HG02852 (cell line): ENCODE results near the gene ZRANB2.

Experiments used
- ATAC-seq: cut with Tn5 transposase; IDR thresholded peaks from one replicate; pipeline ENCODE4 v1.9.1; 2021; ENCODE audit warnings: mild to moderate bottlenecking, moderate library complexity; ENCODE audit not compliant: unreplicated experiment

ZRANB2 gene

DNA sequence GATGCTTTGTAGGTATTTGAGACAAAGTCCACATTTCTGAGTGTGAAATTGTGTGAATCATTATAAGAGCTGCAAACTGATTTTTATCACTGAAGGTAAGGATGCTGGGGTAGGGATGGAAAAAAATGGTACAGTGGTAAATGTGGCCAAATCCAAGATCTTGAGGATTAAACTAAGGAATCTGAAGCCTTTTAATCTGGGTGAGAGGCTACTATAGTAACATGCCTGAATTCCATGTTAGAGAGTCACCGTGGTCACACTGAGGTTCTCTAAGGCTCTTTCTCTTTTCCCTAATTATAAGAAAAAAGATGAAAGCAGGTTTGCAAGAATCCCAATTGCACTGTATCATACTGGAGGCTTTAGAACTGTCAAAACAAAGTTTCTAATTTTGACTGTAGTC is 50.8 kb downstream of the ZRANB2 start:
- no peak for ATAC-seq

DNA sequence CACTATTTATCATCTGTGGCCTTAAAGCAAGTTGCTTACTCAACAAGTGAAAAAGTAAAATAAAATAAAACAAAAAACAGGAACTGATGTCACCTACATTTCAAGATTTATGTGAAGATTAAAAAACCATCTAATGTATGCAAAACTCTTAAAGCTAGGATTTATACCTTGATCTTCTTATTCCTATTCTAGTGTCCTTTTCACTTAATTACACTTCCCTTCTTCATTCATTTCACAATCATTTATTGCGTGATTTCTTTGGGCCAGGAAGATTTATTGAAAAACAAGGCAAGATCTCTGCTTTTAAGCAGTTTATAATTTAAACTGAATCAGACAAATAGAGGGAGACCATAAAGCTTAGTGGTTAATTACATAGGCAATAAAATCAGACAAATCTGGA is 51.9 kb downstream of the ZRANB2 start:
- no peak for ATAC-seq

DNA sequence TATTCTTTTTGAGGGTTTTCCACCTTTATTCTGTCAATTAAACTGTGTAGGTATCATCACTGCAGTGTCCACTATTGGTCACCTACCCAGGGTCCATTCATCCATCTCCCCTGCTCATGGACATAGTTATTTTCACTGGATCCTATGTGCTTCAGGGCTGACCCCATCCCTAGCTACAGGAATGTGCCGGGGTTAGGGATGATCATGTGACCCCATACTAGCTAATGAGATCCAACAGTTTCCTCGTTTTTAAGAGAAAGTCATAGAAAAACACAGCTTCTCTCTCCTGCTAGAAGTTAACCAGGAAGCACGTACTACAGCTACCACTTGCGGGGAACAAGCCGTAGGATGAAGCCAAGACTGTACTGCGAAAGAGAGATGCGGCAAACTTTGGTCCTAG is 52.8 kb downstream of the ZRANB2 start:
- no peak for ATAC-seq

DNA sequence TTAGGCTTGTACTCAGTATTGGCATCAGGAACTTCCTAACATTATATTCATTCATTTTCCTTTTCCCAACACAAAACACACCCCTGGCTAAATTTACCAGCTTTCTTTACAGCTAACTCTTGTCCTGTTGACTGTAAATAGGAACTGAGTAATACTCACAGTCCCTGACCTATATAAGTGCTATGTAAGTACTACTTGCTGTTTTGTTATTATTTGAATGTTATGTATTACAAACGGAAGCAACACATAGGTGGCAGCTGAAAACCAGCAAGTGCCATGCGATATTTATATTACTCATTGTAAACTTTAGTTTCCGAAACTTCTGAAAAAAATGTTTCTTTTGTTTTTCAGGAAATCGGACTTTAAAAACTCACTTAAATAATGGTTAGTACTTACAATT is 54.7 kb downstream of the ZRANB2 start:
- no peak for ATAC-seq

DNA sequence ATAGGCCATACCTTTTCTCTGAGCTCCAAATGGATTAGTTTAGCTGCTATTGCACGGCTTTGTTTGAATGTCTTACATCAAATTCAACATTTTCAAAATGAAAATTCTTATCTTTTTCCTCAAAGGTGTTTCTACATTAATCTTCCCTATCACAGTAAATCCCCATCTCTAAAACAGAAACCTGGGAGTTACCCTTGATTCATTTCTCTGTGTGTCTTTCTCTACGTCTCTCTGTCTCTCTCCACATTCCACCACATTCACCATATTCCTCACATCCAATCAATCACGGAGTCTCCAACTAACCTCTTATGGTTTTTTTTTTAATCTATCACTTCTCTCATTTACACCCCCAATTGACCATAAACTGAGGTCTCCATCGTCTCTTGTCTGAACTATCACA is 57.3 kb downstream of the ZRANB2 start:
- ATAC-seq, result no peak

DNA sequence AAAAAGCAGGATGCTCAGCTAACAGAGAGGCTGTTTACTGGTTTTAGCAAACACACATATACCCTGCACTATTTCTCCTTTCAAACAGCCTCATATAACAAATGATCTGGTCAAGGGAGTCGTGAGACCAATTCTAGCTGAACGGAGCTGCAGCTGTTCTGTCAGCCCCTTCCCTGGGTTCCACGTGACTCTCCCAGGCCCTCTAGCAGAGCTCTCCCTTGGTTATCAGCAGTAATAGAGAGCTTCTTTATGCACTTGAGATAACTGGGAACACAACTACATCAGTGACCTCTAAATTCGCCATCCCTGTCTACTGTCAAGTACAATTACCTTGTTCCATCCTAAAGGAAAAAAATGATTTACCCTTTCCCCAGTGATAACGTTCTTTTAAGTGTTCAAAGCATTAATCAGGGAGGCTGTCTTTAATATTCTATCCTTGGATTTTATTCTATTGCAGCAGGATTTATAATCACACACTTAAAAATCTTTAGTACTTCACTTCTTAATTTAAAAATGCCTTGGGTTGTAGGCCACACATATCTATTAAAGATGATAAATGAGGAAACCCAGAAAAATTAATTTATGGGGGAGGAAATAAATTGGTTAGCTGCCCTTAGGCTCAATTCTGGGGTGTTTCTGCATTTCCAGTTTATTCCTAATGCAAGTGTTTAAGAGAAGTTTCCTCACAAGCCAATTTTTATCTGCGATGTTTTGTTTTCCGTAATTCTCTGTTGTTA is 61.4 kb downstream of the ZRANB2 start:
- ATAC-seq, result no peak

DNA sequence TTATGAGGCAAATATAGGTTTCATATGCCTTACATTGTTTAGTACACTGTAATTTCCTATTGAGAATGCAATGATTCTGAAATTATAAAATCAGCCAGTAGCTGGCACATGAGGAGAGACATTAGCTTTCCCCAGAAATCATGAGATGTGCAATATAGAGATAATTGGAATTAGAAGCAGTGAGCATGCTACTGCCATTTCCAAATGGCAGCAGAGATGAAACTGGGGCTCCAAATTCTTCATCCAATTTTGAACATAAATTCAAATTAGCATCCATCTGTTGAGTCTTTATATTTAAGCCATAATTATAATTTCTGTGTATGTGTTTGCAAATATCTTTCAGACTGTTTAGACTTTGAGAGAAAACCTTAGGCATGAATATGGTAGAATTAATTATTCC is 62.0 kb downstream of the ZRANB2 start:
- no peak for ATAC-seq

DNA sequence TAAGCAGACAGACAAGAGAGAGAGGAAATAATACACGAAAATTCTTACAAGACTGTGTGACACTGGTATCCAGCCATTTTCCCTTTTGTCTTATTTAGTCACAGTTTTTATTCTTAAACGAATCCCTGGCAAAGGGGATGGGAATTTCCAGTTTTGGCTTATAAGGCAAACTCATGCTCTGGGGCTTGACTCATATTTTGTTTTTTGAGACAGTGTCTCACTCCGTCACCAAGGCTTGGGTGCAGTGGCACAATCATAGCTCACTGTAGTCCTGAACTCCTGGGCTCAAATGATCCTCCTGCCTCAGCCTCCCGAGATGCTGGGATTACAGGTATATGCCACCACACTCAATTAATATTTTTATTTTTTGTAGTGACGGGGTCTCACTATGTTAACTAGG is 65.1 kb downstream of the ZRANB2 start:
- ATAC-seq, result no peak

DNA sequence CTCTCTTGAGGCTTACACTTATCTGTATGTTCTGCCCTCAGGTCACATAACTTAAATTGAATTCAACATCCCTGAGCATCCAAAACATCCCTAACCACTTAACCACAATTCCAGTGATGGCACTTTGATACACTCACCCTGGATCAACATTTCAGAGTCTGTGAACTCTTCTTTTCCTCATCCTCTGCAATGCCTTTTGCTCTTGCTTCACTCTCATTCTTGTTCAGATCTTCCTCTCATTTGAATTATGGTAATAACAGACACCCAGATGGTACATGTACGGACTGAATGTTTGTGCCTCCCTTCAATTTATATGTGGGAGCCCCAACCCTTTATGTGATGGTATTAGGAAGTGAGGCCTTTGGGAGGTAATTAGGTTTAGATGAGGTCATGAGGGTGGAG is 66.7 kb downstream of the ZRANB2 start:
- ATAC-seq, result no peak
